Measurements from ENCODE around the gene LMCD1. TPM values are rescaled to one million over a fixed set of nuclear protein-coding genes. Genes with fewer than 3 reads are reported as not detected.

Gene LMCD1
- total RNA-seq, 1 donor from 2014 or later, result 57.6 TPM

Other genes starting within 250 kb of the LMCD1 start
- 2.4 TPM for gene SSUH2, start 143.0 kb downstream of the LMCD1 start, total RNA-seq
- 24.8 TPM for gene CAV3, start 232.0 kb downstream of the LMCD1 start, total RNA-seq